ENCODE measurements around the gene COA5.

COA5 gene, protein sequence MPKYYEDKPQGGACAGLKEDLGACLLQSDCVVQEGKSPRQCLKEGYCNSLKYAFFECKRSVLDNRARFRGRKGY

DNA sequence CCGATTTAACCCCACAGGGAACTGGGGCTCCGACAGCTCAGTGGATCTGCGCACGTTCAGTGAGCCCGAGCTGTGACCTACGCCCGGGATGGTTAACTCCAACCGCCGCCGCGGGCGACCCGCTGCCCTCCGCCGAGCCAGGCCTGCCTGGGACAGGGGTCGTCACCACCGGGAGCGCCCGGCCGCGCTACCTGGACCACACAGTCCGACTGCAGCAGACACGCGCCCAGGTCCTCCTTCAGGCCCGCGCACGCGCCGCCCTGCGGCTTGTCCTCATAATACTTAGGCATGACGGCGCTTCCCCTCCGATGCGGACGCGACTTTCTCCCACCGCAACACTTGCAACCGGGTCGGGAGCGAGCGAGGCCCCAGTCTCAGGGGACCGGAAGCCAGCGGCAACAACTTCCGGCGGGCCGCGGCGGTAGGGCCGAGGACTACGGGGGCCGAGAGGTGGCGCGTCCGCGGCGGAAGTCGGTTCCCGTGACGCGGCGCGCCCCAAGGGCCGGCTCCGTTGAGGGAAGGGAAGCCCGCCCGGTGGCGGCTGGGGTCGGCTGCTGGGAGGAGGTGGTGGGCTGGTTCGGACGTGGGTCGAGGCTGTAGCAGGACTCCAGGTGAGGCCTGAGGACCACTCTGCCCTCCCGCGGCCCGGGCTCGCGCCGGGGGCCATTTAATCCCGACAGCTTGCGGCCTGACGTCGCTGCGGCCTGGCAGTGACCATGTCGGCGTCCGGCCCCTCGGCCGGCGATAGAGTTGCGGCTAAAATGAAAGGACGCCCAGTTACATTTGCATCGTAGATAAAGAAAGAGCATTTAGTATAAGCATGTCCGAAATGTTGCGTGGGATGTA is at the start of gene COA5, which contains the start of gene UNC50:
Gene COA5 (minus strand): TSS at position 397 of the 846 bp plus-strand sequence. CDS start 107 bp downstream, at position 290.
Gene UNC50 (plus strand): TSS at position 474 of the 846 bp plus-strand sequence. CDS start 1,171 bp downstream, outside the sequence.
- DNase-seq (ENCODE audit: low read depth in 3 of 3, low spot score in 1 of 3) = peak; percentile 76 to 87 (median 79)

DNA sequence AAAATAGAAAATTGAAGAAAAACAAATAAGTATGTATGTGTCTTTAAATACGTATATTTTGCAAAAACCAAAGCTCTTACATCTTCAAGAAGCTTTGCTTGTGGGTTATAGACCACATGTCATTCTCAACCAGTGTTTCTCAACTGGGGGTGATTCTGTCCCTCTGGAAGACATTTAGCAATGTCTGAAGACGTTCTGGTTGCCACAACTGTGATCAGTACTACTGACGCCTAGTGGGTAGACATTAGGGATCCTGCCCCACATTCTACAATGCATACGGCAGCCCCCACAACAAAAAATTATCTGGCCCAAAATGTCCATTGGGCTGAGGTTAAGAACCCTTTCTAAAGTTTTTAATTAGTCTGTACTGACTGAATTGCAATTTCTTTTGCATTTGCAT is 48.5 kb upstream of the COA5 start:
- DNase-seq (ENCODE audit: low read depth in 3 of 3, low spot score in 1 of 3) = no peak

DNA sequence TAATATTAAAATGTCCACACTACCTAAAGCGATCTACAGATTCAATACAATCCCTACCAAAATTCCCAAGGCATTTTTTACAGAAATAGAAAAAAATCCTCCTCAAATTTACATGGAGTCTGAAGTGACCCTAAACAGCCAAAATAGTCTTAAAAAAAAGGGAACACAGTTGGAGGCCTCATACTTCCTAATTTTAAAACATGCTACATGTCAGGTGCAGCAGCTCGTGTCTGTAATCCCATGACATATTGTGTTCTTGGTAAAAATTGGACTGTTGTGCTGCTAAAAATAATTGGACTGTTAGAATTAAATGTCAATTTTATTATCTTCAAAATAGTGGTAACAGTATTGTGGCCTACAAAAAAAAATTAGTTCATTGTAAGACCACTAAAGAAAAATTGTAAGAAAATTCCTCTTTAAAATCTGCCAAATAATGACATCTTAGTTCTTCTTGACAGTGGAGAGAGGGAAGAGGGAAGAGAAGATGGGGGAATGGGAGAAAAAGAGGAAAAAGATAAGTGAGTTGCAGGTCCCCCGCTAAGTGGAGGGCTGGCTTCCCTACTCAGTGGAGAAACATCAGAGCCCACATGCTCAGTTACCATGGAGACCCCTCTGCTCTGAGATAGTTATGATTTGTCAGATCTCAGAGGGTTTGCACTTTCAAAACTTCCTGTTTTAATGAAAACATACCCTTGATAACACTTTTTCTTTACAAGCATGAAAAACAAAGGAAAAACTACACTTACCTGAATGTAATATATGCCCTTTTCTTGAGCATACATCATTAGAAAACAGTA is 46.6 kb upstream of the COA5 start:
- no peak for DNase-seq (ENCODE audit: low read depth in 3 of 3, low spot score in 1 of 3)

DNA sequence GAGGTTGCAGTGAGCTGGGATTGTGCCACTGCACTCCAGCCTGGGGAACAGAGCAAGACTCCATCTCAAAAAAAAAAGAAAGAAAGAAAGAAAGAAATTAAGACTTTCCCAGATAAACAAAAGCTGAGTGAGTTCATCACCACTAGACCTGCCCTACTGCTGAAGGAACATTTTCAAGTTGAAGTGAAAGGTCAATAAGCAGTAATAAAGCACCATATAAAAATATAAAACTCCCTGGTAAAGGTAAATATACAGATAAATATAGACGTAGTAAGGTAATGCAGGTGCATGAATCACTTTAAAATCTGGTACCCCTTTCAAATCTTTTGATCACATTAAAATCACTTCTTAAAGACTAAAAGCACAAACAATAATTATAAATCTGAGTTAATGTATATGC is 42.7 kb upstream of the COA5 start:
- no peak for DNase-seq (ENCODE audit: low read depth in 3 of 3, low spot score in 1 of 3)

DNA sequence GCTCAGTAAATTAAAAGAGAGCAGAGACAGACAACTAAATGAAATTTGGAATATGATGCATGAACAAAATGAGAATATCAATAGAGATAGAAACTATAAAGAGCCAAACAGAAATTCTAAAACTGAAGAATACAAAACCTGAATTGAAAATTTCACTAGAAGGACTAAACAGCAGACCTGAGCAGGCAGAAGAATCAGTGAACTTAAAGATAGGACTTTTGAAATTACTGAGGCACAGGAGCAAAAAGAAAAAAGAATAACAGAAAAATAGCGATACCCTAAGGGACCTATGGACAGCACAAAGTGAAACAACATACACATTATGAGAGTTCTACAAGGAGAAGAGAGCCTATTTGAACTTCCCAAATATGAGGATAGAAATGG is 41.7 kb upstream of the COA5 start:
- no peak for DNase-seq (ENCODE audit: low read depth in 3 of 3, low spot score in 1 of 3)

DNA sequence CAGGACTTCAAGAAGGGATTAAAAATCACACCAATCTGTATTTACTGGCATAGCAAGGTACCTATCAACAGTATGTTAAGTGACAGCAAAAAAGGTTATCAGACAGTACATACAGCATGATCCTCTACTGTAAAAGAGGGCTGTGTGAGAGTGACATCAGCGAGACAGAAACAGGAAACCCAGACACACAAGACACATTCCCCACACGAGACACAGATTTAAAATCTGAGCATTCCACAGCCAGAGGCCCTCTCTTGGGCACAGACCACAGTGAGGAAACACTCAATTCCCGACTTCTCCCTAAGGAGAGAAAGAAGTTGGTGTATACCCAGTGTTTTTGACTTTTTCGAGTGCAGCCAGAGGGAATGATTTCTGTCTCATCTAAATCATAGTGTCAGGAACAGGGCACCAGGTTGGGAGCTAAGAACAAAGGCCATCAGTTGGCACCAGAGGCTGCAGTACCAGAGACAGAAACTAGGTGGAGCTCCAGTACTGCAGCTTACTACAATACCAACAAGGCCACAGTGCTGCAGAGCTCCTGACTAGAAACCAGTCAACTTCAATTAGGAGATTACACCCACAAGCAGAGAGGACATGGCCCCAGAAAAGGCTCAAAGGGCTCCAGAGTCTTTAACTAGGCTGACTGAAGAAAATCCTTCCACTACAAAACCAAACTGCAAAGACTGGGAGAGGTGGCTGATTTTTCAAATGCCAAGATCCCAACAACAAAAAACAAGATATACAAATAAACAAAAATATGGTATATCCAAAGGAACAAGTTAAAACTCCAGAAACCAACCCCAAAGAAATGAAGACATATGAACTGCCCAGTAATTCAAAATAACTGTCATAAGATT is 41.1 kb upstream of the COA5 start:
- DNase-seq (ENCODE audit: low read depth in 3 of 3, low spot score in 1 of 3) = peak; percentile 58 to 74 (median 63)

DNA sequence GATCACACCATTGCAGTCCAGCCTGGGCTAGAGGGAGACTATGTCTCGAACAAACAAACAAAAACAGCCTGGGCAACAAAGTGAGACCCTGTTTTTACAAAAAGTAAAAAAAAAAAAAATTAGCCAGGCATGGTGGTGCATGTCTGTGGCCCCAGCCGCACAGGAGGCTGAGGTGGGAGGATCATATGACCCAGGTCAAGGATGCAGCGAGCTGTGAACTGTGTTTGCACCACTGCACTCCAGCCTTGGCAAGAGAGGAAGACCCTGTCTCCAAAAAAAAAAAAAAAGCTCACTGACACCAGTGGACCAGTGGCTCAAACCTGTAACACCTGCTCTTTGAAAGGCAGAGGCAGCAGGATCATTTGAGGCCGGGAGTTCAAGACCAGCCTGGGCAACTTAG is 40.1 kb upstream of the COA5 start:
- no peak for DNase-seq (ENCODE audit: low read depth in 3 of 3, low spot score in 1 of 3)

DNA sequence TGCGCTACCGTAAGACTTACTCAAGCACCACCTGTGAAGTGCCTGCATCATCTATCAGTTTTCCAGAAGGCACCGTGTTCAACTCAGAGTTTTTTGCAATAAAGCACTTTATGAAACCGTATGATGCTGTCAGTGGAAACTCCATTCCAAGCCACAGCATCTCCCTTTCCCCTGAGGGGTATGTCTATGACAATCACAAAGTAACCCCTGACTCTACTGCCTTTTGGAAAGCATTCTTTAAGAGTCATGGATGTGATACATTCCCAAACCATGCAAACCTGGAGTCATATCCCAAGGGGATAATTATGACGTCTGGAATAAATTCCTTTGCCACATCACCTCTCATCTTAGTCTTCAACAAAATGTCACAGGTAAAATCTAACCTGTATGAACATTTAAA is 39.3 kb upstream of the COA5 start:
- no peak for DNase-seq (ENCODE audit: low read depth in 3 of 3, low spot score in 1 of 3)

DNA sequence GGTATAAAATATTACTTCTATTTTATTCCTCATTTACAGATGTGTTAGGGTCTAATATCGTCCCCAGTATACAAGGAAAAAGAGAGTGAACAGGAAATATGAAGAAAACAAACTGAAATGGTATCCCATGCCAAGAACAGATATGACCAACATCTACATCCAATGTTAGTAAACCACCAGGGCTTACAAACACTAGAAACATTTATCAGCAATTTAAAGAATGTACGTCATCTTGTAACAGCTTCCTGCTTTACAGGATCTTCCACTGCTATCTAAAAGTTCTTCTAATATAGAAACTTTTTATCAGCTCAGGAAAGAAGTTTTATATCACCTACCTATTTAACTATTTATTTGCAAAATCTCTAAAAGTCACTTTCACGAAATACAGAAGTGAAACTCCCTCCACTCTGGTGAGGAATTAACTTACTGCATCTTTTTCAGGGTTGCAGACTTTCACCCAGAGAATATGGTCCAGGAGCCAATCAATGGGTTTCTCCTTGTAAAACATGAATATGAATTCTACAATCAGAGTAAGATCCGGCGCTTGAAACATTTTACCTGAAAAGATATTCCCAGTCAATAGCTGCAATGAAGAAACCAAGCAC is 35.3 kb upstream of the COA5 start:
- DNase-seq (ENCODE audit: low read depth in 3 of 3, low spot score in 1 of 3) = no peak

DNA sequence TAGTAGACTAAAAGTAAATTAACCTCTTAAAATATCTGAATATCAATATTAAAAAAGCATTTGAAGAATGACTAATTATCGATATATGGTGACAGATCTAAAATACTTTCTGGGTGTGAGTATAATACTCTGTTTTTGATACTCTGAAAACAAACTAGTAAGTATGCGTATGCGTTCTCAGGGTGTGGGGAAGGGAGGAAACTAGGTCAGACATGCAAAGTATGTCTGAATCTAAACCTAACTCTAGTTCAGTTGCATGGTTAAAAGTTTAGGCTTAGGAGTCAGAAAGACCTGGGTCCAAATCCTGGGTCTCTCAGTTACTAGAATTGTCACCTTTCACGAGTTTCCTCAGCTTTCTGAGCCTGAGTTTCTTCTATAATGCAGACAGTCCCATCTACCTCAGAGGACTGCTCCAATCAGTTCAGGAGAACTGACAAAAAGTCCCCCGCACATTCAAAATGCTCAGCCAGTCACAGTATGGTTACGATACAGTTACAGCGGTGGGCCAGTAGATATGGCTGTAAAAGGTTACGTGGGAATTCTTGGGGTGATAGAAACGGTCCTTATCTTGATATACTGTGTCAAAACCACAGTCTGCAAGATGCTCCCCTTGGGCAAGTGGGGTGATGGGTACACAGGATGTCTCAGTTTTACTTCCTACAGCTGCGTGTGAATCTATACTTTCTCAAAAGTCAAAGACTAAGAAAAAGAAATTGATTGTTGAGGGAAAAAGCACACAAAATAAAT is 29.3 kb upstream of the COA5 start:
- peak in 1 of 3 donors; percentile 15 for DNase-seq (ENCODE audit: low read depth in 3 of 3, low spot score in 1 of 3)

DNA sequence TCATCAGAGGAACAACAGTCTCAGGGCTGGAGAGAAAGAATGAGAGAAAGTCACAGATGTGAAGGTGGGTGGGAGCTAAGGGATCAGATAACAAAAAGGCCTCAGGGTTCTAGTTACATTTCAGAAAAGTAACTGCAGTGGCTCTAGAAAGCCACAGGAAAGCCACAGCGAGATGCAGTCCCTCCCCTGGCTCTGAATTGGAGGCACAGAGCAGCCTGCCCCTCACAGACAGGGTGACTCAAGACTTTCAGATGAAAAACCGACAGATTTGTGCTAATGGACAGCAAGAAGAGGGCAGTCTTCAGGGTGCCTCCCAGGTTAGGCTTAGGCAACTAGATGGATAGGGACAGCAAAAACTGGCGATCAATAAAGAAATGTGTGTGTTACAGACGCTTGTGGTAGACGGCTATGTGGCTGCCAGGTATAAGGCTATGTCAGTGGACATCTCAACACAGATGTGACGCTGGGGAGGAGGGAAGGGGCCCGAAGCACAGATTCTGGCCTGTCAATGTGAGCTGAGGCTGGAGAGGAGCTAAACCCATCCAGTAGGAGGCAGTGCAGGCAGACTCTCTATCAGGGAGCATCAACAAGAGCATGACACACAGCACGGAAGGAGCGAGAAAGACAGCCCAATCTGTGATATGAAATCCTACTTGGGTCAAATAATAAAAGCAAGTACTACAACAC is 26.2 kb upstream of the COA5 start:
- peak in 1 of 3 donors; percentile 20 for DNase-seq (ENCODE audit: low read depth in 3 of 3, low spot score in 1 of 3)

DNA sequence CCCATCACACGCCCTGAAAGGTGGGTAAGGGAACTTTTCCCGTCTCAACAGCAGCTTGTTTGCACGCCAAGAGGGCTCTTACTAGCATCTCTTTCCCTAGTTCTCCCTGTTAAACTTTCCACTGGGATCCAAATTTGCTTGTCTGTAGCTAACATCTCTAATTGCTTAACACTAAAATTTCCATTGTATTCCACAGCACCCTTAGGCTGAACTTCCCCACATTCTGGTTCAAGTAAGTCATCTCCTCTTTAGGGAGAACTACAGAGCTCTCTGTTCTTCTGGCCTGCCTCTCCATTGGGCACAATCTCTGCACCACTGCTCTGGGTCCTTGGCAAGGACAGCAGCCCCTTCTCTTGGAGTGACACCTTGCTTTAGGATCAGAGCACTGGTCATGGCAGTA is 24.0 kb upstream of the COA5 start:
- no peak for DNase-seq (ENCODE audit: low read depth in 3 of 3, low spot score in 1 of 3)

DNA sequence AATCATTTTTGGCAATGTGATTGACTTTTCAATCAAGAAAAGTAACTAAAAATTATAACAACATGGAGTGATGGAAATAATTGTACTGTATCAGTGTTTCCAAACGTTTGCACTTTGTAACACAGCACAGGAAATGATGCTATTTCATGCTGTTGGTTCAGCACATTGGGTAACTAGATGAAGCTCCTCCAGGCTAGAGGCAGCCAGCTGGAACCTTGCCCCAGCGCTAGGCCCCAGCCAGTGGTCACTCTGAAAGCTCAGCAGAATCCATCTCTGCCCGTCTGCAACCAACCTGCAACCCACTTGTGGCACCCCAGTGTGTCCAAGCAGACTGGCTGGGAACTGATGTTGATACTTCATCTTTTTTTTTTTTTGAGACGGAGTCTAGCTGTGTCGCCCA is 15.3 kb upstream of the COA5 start:
- no peak for DNase-seq (ENCODE audit: low read depth in 3 of 3, low spot score in 1 of 3)

DNA sequence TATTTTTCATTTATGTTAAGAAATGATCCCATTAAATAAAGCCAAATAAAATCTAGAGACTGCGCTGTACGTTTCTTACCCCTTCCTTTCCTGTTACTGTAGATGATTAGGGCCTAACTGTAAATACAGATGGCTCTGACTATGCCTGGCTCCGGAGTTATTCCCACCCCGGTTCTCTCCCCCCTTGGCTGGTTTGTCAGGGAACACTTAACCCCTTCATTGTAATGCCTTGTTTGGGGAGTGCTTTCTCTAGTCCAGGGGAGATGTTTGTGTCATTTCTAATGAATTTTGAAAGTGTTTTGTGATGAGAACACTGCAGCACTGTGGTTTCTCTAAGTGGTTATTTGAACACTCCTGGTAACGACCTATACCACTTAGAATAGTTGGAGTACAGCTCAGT is 8.8 kb upstream of the COA5 start:
- no peak for DNase-seq (ENCODE audit: low read depth in 3 of 3, low spot score in 1 of 3)

DNA sequence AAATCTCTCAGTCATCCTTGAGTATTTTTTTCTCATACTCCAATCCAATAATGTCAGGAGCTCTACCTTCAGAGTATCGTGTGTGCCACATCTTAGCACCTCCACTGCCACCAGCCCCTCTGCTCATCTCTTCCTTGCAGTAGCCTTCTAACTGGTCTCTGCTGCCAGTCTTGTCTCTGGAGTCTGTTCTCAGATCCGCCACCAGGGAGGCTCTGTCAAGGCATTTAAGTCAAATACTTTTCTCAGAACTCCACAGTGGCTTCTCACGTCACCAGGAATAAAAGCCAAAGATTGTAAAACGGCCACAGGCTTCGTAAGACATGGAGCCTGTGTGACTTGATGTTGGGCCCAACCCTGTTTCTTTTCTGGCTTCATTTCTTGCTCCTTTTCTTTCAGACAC is 7.2 kb upstream of the COA5 start:
- DNase-seq (ENCODE audit: low read depth in 3 of 3, low spot score in 1 of 3) = no peak

DNA sequence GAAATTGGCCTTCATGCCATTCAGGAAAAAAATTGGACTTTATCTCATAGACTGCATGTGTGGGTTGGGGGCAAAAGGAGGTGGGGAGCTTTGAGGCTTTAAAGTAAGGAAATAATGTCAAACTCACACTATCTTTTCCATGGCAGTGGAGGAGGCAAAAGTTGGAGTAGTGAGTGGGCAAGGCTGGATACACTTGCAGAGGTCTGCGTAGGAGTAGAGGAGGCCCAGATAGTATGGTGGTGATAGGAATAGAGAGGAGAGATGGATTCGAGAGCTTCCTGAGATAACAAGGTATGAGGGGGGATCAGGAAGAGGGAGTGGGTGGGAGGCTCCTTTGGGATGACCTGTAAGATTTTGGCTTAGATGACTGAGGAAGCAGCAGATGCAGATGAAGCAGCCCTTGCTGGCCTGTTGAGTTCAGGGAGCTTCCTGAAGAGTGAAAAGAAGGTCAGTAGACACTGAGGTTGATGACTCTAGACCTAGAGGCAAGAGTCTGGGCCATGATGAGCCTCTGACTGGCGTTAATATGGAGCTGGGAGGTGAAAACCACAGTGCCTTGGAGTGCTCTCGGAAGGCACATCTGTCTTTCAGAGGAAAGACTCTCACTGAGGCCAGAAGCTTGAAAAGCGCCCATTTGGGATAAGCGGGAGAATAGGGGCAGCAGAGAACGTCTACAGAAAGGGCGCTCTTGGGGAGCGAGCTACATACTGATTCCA is 5.9 kb upstream of the COA5 start:
- no peak for DNase-seq (ENCODE audit: low read depth in 3 of 3, low spot score in 1 of 3)

DNA sequence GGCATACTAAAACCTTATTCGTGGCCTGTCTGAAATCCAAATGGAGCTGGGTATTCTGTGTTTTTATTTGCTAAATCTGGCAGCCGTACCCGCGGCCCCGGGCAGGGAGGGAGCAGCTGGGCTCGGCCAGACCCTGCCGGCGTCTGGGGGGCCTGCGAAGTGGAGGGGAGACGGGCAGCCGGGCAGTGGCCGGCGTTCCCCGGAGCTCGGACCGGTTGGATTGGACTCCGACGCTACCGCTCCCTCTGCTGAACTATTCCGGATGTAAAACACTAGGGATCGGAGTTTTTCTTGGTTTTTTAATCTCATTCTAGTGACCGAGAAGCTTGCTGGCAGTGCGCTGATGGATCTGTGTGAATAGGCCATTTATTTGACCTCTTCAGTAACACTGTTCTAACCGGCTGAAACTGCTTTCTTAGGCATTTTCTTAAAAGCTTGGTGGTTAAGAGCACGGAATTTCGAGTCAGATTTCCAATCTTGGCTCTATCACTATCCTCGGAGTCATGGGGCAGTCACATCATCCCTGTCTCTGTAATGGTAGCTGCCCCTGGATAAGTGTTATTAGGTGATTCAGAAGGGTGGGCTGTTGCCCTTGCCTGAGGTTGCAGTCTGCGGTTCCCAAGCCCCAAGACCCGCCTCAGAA is 771 bp upstream of the COA5 start:
- DNase-seq (ENCODE audit: low read depth in 3 of 3, low spot score in 1 of 3) = no peak

DNA sequence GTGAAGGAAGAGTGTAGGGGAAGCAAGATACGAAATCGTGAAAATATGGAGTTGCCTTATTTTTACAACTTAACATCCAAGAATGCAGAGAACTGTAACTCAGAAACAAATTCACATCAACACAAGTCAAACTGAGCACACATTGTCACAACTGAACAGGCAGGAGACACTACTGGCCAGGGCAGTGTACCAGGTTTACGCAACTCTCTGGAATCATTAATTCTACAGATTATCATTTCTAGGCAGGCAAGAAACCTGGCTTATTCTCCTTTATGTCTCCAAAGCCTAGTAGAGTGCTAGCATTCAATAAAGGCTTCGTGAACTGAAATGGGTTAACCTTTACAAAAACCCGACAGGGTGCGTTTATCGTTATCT is 584 bp downstream of the COA5 start:
- DNase-seq (ENCODE audit: low read depth in 3 of 3, low spot score in 1 of 3) = no peak
